CD4-positive, alpha-beta T cell (primary cell): ENCODE measurements around the gene OR51B2. TPM values are rescaled to one million over a fixed set of nuclear protein-coding genes. Genes with fewer than 3 reads are reported as not detected.

Experiments used
- ATAC-seq: fragments of 200-7000 bp; cut with Tn5 transposase; one replicate; pipeline ENCODE4 v1.10.0; 2022; ENCODE audit warnings: mild to moderate bottlenecking; ENCODE audit not compliant: poor library complexity
- CTCF ChIA-PET: fragments of 350-600 bp; sonication (Branson Sonifier 250); formaldehyde crosslinking; loops from one replicate; lab custom pipeline; 2021; ENCODE audit warnings: antibody characterized with exemption, inconsistent platforms; lab: Charles Lee
- POLR2A ChIA-PET: fragments of 350-600 bp; sonication (Branson Sonifier 250); formaldehyde crosslinking; loops from one replicate; lab custom pipeline; 2021; ENCODE audit warnings: antibody characterized with exemption, inconsistent platforms; lab: Charles Lee
- DNase-seq, 14 experiments: peaks; one replicate each; pipeline ENCODE4 v3.0.0-alpha.2; 2013 to 2020; ENCODE audit warnings: mixed read lengths in 2 of 14
- H3K27ac ChIP-seq, 2 donors: one replicate each; pipeline versions ENCODE4 v1.5.1 to v1.7.0; 2013; ENCODE audit warnings: low read length in 2 of 2, low read depth in 1 of 2, mild to moderate bottlenecking in 1 of 2
- H3K27me3 ChIP-seq, 2 experiments: 1 replicate in 1 of 2; 2 replicates in 1 of 2; pipeline versions ENCODE4 v1.6.1 to v1.7.0; 2013; ENCODE audit warnings: low read length in 2 of 2, control low read depth in 1 of 2, mild to moderate bottlenecking in 1 of 2, moderate library complexity in 1 of 2; ENCODE audit not compliant: insufficient read depth in 2 of 2, control insufficient read depth in 1 of 2
- H3K36me3 ChIP-seq: one replicate; pipeline ENCODE4 v1.6.1; 2013; ENCODE audit warnings: low read length, control low read depth; ENCODE audit not compliant: insufficient read depth
- H3K4me1 ChIP-seq: one replicate; pipeline ENCODE4 v1.6.1; 2013; ENCODE audit warnings: low read length, control low read depth; ENCODE audit not compliant: insufficient read depth
- H3K4me3 ChIP-seq: one replicate; pipeline ENCODE4 v1.5.1; 2013; ENCODE audit warnings: mild to moderate bottlenecking, low read length, moderate library complexity
- H3K9me3 ChIP-seq, 2 experiments: 1 replicate in 1 of 2; 2 replicates in 1 of 2; pipeline versions ENCODE4 v1.6.1 to v1.7.0; 2013; ENCODE audit warnings: low read length in 2 of 2, mild to moderate bottlenecking in 2 of 2, control low read depth in 1 of 2, moderate library complexity in 1 of 2; ENCODE audit not compliant: control insufficient read depth in 1 of 2, insufficient read depth in 1 of 2
- H3K27ac Mint-ChIP-seq: one replicate; pipeline ENCODE4 v1.8.0; 2020; ENCODE audit warnings: mixed read lengths
- H3K27me3 Mint-ChIP-seq: one replicate; pipeline ENCODE4 v1.8.0; 2021; ENCODE audit warnings: mixed read lengths
- H3K36me3 Mint-ChIP-seq: one replicate; pipeline ENCODE4 v1.8.0; 2021; ENCODE audit warnings: low read depth, mixed read lengths
- H3K4me1 Mint-ChIP-seq: one replicate; pipeline ENCODE4 v1.8.0; 2021; ENCODE audit warnings: low read depth, mixed read lengths
- H3K4me3 Mint-ChIP-seq: one replicate; pipeline ENCODE4 v1.8.0; 2020; ENCODE audit warnings: mild to moderate bottlenecking, mixed read lengths
- H3K9me3 Mint-ChIP-seq: one replicate; pipeline ENCODE4 v1.8.0; 2020; ENCODE audit warnings: mixed read lengths
- intact Hi-C, 2 experiments: fragments of 100-400 bp; cut with DNase I in 1 of 2; cut with micrococcal nuclease in 1 of 2; formaldehyde crosslinking; loops; one replicate each; pipeline versions ENCODE4 v1.15.1 to v1.9.0; 2023 to 2025; cut with DNase I, micrococcal nuclease
- total RNA-seq, 174 experiments: library from RNA in 2 of 174; stranded (reverse) in 2 of 174; gene quantifications; one replicate each; pipeline ENCODE4 v1.2.3 and lab custom pipeline; 2021 to 2026
- TF ChIP-seq, protein P1 (sequence below): fragments of 200-600 bp; IDR thresholded peaks from one replicate; pipeline ENCODE4 v1.8.0; 2022; ENCODE audit warnings: antibody characterized with exemption, mild to moderate bottlenecking

OR51B2 gene
- total RNA-seq, 2 experiments from 2014 or later, result not detected

DNA sequence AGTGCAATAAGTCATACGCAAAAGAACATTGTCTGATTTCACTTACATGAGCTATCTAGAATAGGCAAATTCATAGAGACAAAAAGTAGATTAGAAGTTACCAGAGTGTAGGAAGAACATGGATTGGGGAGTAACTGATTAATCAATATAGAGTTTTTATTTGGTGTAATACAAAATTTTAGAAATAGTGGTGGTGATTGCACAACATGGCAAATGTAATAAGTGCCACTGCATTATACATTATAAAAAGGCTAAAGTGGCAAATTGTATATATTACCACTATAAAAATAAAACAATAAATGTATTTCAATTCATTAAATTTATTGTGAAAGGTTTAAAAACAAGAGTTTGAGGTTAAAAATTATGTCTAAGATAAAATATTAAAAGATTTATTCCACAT lies 13.7 kb downstream of the OR51B2 start:
- Mint-ChIP-seq H3K27me3 (peaks cover 4% of the 10 kb centered on the region), H3K27ac (no peak overlapping the region), H3K4me1 (no peaks in the 10 kb centered on the region), H3K36me3 (no peaks in the 10 kb centered on the region), H3K4me3 (no peak overlapping the region), H3K9me3 (no peaks in the 10 kb centered on the region)
- Histone ChIP-seq H3K36me3 (no peaks in the 10 kb centered on the region), H3K9me3 (no peaks in the 10 kb centered on the region), H3K27ac (no peak overlapping the region), H3K4me1 (no peaks in the 10 kb centered on the region), H3K4me3 (no peak overlapping the region), H3K27me3 (no peaks in the 10 kb centered on the region)
- DNase-seq, result no peak
- no peak for ATAC-seq
- TF ChIP-seq, protein P1, sequence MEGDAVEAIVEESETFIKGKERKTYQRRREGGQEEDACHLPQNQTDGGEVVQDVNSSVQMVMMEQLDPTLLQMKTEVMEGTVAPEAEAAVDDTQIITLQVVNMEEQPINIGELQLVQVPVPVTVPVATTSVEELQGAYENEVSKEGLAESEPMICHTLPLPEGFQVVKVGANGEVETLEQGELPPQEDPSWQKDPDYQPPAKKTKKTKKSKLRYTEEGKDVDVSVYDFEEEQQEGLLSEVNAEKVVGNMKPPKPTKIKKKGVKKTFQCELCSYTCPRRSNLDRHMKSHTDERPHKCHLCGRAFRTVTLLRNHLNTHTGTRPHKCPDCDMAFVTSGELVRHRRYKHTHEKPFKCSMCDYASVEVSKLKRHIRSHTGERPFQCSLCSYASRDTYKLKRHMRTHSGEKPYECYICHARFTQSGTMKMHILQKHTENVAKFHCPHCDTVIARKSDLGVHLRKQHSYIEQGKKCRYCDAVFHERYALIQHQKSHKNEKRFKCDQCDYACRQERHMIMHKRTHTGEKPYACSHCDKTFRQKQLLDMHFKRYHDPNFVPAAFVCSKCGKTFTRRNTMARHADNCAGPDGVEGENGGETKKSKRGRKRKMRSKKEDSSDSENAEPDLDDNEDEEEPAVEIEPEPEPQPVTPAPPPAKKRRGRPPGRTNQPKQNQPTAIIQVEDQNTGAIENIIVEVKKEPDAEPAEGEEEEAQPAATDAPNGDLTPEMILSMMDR, result no peak
- POLR2A ChIA-PET, result no interaction called here
- CTCF ChIA-PET, result no interaction called here
- intact Hi-C loops, result no loop called here

GRCh38 chr11:5307256-5308019 lies 16.7 kb downstream of the OR51B2 start:
- Histone ChIP-seq H3K36me3 (no peaks in the 10 kb centered on the region), H3K27me3 (no peaks in the 10 kb centered on the region), H3K27ac (no peak overlapping the region), H3K4me1 (no peaks in the 10 kb centered on the region), H3K4me3 (no peak overlapping the region), H3K9me3 (no peaks in the 10 kb centered on the region)
- no peak overlapping the region for H3K27ac Mint-ChIP-seq
- ChIA-PET POLR2A (interaction anchor here (0.7 kb wide), 1 partner anchor 387 kb away, joined by 3 read pairs; no protein-coding TSS in a partner anchor), CTCF (no interaction called here)
- H3K27me3 Mint-ChIP-seq, result peaks cover 4% of the 10 kb centered on the region
- no peak for DNase-seq
- H3K4me3 Mint-ChIP-seq, result no peak overlapping the region
- TF ChIP-seq, protein P1, result no peak
- H3K36me3 Mint-ChIP-seq, result no peaks in the 10 kb centered on the region
- intact Hi-C loops, result no loop called here
- H3K4me1 Mint-ChIP-seq, result no peaks in the 10 kb centered on the region
- ATAC-seq, result no peak
- H3K9me3 Mint-ChIP-seq, result no peaks in the 10 kb centered on the region

DNA sequence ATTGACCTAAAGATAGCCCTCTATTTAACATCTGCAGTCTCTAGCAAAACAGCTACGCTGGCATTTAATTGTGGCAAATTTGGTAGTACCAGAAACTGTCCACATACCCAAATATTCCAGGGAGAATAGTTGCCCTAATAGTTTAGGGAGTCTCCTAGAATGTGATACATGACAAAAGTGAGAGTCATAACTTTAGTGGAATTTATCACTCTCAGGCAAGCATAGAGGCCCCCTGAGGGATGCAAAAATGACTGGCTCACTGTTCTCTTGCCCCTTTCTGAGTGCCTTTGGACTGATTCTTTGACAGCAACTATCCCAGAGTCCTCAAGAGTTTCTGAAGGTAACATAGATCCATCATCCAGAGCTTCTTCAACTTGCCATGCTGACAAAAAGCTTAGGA lies 20.1 kb downstream of the OR51B2 start:
- POLR2A ChIA-PET, result no interaction called here
- Histone ChIP-seq H3K27ac (no peak overlapping the region), H3K4me3 (no peak overlapping the region), H3K4me1 (no peaks in the 10 kb centered on the region), H3K36me3 (no peaks in the 10 kb centered on the region), H3K27me3 (no peaks in the 10 kb centered on the region), H3K9me3 (no peaks in the 10 kb centered on the region)
- no peak for DNase-seq
- ATAC-seq, result no peak
- Mint-ChIP-seq H3K4me1 (no peaks in the 10 kb centered on the region), H3K4me3 (no peak overlapping the region), H3K36me3 (no peaks in the 10 kb centered on the region), H3K27ac (no peak overlapping the region), H3K9me3 (no peaks in the 10 kb centered on the region), H3K27me3 (peaks cover 5% of the 10 kb centered on the region)
- CTCF ChIA-PET, result no interaction called here
- intact Hi-C loops, result no loop called here
- TF ChIP-seq, protein P1, result no peak
